GM20431 (cell line): ENCODE measurements around the gene LRRC8E.

Source experiments
- in situ Hi-C: fragments of 300-500 bp; cut with MseI, MboI; formaldehyde crosslinking; loops from one replicate; pipeline ENCODE4 v1.15.0; 2020; ENCODE audit warnings: low sequenced_read_pairs; ENCODE audit not compliant: unreplicated experiment

Gene LRRC8E

DNA sequence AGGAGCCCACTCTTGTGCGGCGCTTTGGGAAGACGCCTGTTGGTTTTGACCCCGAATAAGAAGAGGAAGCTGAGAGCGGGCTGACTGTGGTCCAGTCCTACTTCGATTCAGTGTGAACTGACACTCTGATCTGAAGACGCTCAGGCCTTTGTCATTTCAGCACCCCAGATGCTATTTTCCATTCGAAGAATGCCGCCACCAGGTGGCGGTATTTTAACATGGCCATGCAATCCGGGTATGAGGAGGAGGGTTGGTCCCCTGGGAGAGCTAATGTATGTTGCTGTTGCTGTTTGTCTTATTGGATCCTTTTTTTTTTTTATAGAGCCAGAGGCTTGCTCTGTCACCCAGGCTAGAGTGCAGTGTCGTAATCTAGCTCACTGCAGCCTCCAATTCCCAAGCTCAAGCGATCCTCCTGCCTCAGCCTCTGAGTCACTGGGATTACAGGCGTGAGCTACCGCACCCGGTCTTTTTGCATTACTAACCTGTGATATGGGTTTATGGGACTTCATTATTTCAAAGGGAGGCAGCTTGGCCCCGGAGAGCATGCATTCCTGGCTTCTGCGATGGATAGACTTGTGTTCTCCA, 56.0 kb downstream of the LRRC8E start:
- in situ Hi-C loops: no loop called here

DNA sequence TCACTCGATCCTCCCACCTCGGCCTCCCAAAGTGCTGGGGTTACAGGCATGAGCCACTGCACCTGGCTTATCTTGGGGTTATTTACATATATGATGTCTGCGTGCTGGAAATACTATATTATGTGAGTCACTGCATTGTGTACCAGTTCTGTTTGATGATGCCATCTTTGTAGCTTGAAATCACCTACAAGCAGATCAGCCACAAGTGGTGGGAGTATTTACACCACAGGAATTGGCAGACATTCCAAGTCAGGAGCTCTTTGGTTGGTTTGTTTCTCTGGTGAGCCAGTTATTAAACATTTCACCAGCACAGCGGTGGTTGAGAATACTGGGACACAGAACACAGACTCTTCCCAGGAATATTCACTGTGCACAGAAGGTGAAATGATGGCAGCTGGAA, 59.6 kb downstream of the LRRC8E start:
- in situ Hi-C loops: no loop called here
